LNCAP (cell line): ENCODE measurements around the gene HM13.

Source experiments
- TF ChIP-seq, protein P1 (sequence below): fragments of 450-650 bp; IDR thresholded peaks from 2 replicates; pipeline ENCODE4 v1.5.1; 2017; ENCODE audit warnings: mild to moderate bottlenecking

HM13 gene

GRCh38 chr20:31476294-31476585, 38.0 kb upstream of the HM13 start:
- TF ChIP-seq, protein P1, sequence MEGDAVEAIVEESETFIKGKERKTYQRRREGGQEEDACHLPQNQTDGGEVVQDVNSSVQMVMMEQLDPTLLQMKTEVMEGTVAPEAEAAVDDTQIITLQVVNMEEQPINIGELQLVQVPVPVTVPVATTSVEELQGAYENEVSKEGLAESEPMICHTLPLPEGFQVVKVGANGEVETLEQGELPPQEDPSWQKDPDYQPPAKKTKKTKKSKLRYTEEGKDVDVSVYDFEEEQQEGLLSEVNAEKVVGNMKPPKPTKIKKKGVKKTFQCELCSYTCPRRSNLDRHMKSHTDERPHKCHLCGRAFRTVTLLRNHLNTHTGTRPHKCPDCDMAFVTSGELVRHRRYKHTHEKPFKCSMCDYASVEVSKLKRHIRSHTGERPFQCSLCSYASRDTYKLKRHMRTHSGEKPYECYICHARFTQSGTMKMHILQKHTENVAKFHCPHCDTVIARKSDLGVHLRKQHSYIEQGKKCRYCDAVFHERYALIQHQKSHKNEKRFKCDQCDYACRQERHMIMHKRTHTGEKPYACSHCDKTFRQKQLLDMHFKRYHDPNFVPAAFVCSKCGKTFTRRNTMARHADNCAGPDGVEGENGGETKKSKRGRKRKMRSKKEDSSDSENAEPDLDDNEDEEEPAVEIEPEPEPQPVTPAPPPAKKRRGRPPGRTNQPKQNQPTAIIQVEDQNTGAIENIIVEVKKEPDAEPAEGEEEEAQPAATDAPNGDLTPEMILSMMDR, result no peak

GRCh38 chr20:31476643-31477215, 37.5 kb upstream of the HM13 start:
- TF ChIP-seq, protein P1, result no peak

GRCh38 chr20:31484001-31484400, 30.2 kb upstream of the HM13 start:
- TF ChIP-seq, protein P1, result no peak

DNA sequence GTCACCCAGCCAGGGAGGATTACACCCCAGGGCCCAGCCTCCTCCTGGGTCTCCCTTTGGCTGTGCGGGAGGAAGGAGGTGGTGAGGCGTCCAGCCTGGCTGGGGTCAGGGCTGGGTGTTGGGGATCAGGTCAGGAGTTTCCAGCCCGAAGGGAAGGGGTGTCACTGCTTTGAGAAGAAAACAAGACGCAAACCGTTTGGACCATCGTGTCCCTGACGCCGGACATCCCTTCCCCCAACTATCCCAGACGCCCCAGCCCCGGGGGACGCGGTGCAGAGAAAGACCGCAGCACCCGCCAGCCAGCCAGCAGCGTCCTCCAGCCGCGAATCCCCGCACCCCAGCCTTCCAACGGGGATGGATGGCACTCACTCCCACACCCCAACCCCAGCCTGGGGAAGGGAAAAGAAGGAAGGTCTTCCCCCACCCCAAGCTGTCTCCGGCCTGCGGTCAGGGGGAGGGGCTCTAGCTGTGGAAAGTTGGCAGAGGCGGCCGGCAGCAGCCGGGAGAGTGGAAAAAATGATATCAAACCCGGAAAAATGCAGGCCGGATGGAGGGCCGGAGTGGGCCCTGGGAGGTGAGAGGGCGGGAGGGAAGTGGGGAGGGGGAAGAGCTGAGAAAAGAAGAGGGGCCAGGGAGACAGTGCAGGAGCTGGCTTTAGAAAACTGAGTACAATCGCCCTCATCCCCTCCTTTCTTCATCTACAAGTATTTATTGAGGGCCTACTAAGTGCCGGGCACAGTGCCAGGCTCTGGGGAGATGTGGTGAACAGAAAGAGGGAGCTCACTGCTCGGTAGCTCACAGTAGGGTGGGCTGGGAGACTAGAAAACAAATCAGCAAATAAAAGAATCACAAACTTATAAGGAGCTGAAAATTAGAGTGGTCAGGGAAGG, 28.5 kb upstream of the HM13 start:
- TF ChIP-seq, protein P1, result no peak

DNA sequence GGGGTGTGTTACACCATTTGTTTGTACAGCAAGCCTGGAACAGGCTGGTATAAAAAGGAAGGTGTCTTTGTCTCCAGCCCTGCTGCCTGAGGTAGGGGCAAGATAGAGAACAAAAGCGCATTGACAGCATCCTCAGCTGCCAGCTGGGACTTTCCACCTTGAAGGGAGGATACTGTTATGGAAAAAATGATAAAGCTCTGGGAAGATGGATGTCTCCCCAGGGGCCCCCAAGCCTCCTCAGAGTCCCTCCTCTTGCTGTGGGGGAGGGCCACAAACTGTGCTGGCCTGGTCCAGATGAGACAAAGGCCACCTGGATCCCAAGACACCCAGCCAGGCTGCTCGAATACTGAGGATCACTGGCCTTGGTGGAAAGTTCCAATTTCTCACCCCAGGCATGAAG, 26.1 kb upstream of the HM13 start:
- TF ChIP-seq, protein P1, result no peak

DNA sequence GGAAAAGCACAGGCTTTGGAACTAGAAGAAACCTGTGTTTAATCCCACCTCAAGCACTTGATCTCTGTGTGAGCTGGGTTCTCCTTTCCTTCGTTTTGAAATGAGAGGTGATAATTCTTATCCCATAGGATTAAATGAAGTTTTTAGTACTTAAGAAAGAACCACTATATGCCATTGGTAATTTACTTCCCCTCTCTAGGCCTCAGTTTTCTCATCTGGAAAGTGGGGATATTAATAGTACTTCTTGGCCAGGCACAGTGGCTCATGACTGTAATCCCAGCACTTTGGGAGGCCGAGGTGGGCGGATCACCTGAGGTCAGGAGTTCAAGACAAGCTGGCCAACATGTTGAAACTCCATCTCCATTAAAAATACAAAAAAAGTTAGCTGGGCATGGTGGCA, 25.1 kb upstream of the HM13 start:
- TF ChIP-seq, protein P1, result no peak

DNA sequence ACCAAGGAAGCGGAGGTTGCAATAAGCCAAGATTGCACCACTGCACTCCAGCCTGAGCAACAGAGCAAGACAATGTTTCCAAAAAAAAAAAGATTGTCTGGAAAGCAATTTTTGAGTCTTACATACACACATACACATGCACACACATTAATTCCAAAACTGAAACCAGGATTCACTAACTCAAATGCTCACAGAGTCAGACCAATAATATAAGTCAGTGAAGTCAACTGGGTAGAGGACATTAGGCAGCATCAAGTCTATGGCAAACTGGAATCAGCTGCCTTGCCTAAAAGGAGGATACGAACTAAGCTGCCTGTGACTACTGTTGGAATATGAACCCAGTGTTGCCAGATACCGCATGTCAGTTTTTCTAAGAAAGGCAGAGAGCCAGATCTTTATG, 23.5 kb upstream of the HM13 start:
- TF ChIP-seq, protein P1, result no peak
